Epidermal melanocyte (primary cell): ENCODE measurements around the gene PURB.
"Not testable (repeated sequence)": the region's sequence is repeated elsewhere in the genome, so short reads cannot be mapped to it uniquely, and the experiment has no call there.

ENCODE experiments used
- DNase-seq: peaks from one replicate; pipeline ENCODE4 v3.0.0; 2011; ENCODE audit warnings: low spot score; ENCODE audit not compliant: insufficient read length

The PURB gene

GRCh38 chr7:44885394-44886317 is at the start of gene PURB:
PURB (minus strand) TSS chr7:44885530; CDS start chr7:44885348, 182 bp downstream.
- peak; percentile 89 for DNase-seq

- DNase-seq, result no peak
These were observed 49.7 kb upstream of the PURB start for GRCh38 chr7:44935016-44935415.

GRCh38 chr7:44934510-44934909 is 49.2 kb upstream of the PURB start:
- DNase-seq, result not testable (repeated sequence)

GRCh38 chr7:44930921-44931320 is 45.6 kb upstream of the PURB start:
- no peak for DNase-seq

- DNase-seq, result no peak
These were observed 37.0 kb upstream of the PURB start for GRCh38 chr7:44922351-44922694.

GRCh38 chr7:44921607-44922350 is 36.4 kb upstream of the PURB start:
- peak; percentile 50 for DNase-seq

- no peak for DNase-seq
These were observed 34.8 kb upstream of the PURB start for GRCh38 chr7:44920119-44920518.

- no peak for DNase-seq
These were observed 32.7 kb upstream of the PURB start for GRCh38 chr7:44918029-44918428.

GRCh38 chr7:44917465-44917864 is 32.1 kb upstream of the PURB start:
- DNase-seq, result no peak

- DNase-seq, result no peak
These were observed 29.8 kb upstream of the PURB start for GRCh38 chr7:44914992-44915607.

GRCh38 chr7:44912775-44913347 is 27.5 kb upstream of the PURB start:
- no peak for DNase-seq

GRCh38 chr7:44911911-44912310 is 26.6 kb upstream of the PURB start:
- DNase-seq, result no peak

- DNase-seq, result no peak
These were observed 24.5 kb upstream of the PURB start for GRCh38 chr7:44909596-44910389.

GRCh38 chr7:44906965-44907364 is 21.6 kb upstream of the PURB start:
- no peak for DNase-seq

- no peak for DNase-seq
These were observed 19.8 kb upstream of the PURB start for GRCh38 chr7:44905002-44905635.

GRCh38 chr7:44899443-44899842 is 14.1 kb upstream of the PURB start:
- no peak for DNase-seq

GRCh38 chr7:44898039-44898438 is 12.7 kb upstream of the PURB start:
- no peak for DNase-seq

- DNase-seq, result no peak
These were observed 12.0 kb upstream of the PURB start for GRCh38 chr7:44897309-44897708.

- DNase-seq, result no peak
These were observed 9.7 kb upstream of the PURB start for GRCh38 chr7:44894888-44895580.

GRCh38 chr7:44893710-44894234 is 8.4 kb upstream of the PURB start:
- DNase-seq, result no peak
